CMK (cell line): ENCODE measurements around the gene LMO7.
"Not testable (repeated sequence)": the region's sequence is repeated elsewhere in the genome, so short reads cannot be mapped to it uniquely, and the experiment has no call there.

ENCODE experiments used
- DNase-seq: peaks from one replicate; pipeline ENCODE4 v3.0.0-alpha.2; 2010; ENCODE audit warnings: low read depth

Gene LMO7

DNA sequence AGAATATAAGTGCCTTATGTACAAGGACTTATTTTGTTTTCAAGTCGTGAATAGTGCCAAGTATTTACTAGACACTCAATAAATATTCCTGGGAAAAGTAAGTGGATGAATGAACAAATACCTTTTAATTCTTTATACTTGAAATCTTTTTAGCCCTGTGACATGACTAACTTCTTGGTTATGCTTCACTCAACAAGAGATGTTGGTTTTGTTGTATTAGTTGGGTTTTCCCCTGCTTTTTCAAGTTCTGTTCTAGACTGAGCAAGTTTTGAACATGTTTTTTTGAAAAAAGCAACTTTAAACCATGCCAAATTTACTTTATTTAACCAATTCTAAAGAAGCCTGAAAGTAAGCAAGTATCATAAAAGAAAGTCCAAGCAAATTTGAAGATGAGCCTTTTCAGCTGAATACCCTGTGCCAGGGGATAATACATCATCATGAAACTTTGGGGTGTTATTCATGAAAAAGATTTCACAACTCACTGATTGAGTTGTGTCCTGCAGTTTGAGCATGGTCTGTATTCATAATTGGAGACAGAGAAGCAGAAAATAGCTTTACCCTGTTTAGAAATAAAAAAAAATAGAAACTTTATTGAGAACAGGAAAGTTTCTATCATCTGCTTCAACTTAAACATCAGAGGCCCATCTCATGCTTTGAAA lies 11.1 kb downstream of the LMO7 start:
- DNase-seq: no peak

DNA sequence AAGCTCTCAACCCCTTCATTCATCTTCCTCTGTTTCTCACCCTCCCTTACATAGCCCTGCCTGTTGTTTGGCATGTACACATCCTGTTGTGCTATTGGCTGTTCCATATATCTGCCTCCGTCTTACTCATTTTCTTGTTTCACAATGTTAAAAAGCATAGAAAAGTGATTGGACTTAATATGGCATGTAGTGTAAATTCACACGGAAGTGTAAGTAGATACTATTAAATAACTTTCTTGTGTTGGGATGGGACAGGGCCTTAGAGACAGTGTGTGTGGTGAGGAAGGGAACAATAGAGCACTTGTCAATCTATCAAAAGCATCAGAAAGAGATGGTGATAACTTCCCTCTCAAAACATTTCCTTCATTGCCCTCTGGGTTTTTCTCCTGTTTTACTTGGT lies 12.3 kb downstream of the LMO7 start:
- no peak for DNase-seq

DNA sequence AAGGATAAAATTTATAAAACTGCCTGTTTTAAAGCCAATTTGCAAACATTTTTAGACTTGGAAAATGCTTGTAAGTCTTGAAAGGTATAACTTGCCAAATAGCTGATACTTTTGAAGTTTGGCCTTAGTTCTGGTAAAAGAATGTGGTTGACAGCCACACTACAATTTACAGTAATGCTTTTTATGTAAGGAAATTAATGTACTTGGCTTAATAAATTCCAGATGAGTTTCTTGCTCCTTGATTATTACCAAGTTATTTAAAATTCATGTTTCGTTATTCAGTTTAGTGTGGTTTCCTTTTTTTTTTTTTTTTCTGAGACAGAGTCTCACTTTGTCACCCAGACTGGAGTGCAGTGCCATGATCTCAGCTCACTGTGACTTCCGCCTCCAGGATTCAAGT lies 14.9 kb downstream of the LMO7 start:
- DNase-seq: no peak

- no peak for DNase-seq
These were observed 16.6 kb downstream of the LMO7 start for GRCh38 chr13:75652726-75653125.

GRCh38 chr13:75656425-75656989 lies 20.4 kb downstream of the LMO7 start:
- no peak for DNase-seq

GRCh38 chr13:75657111-75657510 lies 21.0 kb downstream of the LMO7 start:
- no peak for DNase-seq

GRCh38 chr13:75660694-75661093 lies 24.6 kb downstream of the LMO7 start:
- DNase-seq: no peak

- no peak for DNase-seq
These were observed 25.3 kb downstream of the LMO7 start for GRCh38 chr13:75661443-75661842.

DNA sequence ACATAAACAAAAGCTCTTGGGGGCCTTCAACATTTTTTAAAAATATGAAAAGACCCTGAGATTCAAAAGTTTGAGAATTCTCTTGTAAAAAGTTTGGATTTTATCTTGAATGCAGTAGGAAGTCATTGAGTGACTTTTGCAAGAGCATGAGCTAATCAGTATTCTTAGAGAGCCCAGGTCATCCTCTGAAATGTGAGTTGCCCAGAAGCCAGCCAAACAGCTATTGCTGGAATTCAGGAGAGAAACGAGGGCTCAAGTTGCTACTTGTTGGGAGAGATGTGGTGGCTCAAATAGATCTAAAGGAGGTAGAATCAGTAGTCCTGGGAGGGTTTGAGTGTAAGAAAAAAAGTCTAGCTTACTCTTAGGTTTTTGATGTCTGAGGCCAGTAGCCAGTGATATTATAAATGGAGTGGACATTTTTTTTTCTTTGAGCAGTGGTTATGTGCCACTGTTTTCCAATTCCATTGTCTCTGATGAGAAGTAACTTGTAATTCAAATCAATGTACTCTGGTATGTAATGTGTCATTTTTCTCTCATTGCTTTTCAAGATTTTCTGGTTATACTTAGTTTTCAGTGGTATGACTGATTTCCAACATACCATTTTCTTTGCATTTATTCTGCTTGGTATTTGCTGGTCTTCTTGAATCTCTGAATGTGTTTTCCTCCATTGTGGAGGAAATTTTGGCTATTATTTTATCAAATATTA lies 30.7 kb downstream of the LMO7 start:
- no peak for DNase-seq

DNA sequence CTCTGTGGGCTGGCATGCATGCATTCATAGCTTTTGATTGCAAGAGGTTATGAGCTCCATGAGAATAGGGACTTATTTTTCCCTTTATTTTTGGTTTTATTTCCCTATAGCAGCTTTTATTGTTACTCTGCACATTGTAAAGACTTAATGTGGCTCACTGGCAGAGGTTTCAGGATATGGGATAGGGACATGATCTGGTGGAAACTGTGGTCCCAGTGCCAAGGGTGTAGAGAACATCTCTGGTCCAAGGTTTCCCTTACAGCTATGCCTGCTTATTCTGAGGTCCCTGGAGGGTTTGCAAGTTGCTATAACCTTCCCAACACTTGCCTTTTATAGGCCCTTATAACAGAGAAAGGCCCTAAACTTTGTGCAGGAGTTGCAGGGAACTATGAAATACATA lies 33.6 kb downstream of the LMO7 start:
- no peak for DNase-seq

DNA sequence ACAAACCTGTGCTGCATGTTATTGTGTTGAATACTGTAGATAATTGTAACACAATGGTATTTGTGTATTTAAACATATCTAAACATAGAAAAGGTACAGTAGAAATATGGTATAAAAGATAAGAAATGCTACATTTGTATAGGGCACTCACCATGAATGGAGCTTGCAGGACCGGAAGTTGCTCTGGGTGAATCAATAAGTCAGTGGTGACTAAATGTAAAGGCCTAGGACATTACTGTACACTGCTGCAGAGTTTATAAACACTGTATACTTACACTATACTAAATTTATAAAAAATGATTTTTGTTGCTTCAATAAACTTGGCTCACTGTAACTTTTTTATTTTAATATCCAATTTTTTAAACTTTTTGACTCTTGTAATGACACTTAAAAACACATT lies 34.4 kb downstream of the LMO7 start:
- DNase-seq: no peak

DNA sequence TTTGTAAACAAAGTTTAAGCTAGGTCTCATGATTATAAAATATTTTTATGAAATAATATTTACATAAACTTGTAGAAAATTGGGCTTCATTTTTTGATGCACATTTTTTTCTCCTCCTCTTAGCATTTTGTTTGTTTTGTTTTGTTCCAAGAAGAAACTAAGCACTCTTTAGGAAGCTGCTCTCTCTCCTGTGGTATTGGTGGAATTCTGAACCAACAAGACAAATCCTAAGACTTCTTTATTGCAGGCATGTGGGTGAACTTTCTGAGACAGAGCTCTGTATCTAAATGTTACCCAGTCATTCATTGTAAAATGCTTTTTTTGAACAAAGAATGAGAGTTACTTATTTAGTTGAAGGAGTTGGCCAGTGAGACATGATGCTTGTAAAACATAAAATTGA lies 39.3 kb downstream of the LMO7 start:
- no peak for DNase-seq

DNA sequence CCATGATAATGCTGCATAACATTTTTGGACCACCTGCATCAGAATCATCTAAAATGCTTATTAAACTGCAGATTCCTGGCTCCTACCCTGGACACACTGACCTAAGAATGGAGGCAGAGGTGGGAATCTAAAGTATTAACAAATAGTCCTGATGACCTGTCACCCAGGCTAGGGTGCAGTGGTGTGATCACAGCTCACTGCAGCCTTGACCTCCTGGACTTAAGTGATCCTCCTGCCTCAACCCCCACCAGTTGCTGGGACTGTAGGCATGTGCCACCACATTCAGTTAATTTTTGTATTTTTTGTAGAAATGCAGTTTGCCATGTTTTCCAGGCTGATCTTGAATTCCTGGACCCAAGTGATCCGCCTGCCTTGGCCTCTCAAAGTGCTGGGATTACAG lies 43.3 kb downstream of the LMO7 start:
- DNase-seq: no peak

GRCh38 chr13:75680251-75680650 lies 44.1 kb downstream of the LMO7 start:
- not testable (repeated sequence) for DNase-seq

DNA sequence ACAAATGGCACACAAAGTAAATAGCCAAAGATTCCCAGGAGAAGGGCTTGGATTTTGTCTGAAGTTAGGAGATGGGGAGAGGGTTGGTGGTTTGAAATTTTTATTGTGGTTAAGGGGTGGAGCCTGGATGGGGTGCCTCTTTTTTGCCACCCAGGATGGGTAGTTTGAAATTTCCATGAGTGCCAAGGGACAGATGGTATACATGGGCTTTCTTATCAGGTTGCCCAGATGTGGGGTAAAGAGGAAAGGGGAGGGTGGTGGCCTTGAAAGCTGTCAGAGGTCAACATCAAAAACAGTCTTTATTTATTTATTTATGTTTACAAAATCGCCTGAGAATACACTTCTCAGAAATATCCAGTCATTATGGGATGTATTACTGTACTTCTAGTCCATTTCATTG lies 46.2 kb downstream of the LMO7 start:
- no peak for DNase-seq

DNA sequence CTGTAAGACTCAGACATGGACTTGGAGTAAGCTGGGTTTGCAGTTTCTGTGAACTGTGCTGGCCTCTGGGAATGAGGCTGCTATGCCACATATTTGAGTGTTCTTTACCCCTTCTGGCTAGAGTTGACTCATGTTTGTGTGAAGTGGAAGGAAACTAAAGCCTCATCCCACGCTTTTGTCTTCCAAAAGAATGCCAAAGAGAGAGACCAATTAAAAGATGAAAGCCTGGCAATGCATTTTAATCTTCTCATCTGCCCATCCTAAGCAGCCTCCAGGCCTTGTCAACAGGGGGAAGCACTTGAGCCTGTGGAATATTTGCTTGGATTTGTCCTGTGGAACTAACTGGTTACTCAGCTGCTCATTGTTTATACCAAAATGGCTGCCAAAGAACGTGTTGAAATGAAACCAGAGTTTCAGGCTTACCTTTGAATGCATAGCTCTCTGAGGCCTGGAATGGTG lies 49.1 kb downstream of the LMO7 start:
- no peak for DNase-seq

DNA sequence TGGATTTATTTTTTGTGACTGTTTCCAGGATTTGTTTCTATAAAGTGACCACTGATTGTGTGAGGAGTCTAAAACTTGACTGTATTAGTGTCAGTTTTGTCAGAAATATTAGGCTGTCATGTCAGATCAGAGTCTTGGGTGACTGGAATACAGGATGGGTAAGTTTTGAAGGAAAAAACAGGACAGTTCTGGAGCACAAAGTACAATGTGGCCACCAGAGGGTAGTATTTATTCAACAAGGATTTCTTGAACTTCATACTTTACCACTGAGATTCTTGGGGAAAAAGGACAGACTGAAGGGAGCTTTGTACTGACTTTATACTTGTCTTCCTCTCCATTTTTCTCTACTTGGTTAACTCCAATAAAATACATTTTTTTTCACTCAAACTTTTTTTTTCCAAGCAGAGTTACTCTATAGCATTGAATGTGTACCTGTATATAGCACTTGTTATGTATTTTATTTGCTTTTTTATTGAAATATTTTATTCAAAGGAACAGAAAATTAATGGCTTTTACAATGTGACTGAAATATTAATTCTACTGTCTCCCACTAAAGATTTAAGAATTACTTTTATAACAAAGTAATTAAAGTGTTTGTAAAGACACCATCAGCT lies 51.1 kb downstream of the LMO7 start:
- peak; percentile 26 for DNase-seq

DNA sequence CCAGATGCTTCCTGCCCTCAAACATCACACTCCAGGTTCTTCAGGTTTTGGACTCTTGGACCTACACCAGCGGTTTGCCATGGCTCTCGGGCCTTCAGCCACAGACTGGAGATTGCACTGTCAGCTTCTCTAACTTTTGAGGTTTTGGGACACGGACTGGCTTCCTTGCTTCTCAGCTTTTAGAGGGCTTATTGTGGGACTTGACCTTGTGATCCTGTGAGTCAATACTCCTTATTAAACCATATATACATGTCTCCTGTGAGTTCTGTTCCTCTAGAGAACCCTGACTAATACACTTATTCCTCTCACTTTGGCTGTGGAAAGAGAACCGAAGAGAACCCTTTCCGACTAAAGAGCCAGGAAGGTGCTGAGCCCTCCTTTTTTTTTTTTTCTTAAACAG lies 53.6 kb downstream of the LMO7 start:
- DNase-seq: no peak

DNA sequence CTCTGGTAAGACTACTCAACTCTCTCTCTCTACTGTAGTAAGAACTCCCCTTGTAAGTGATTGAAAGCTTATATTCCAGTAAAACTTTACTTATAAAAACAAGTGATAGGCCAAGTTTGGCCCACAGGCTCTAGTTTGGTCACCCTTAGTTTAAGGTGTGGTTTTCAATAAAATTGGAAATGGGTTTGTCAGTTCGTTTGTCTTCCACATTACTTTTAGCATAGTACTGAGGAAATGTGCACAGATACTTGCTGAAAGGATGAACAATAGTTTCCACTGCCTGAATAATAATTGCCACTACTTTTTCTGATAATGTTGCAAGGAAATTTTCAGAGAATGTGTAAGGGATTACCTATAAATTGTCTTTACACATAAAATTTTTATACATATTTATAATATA lies 54.5 kb downstream of the LMO7 start:
- no peak for DNase-seq

- no peak for DNase-seq
These were observed 55.1 kb downstream of the LMO7 start for GRCh38 chr13:75691183-75691582.

DNA sequence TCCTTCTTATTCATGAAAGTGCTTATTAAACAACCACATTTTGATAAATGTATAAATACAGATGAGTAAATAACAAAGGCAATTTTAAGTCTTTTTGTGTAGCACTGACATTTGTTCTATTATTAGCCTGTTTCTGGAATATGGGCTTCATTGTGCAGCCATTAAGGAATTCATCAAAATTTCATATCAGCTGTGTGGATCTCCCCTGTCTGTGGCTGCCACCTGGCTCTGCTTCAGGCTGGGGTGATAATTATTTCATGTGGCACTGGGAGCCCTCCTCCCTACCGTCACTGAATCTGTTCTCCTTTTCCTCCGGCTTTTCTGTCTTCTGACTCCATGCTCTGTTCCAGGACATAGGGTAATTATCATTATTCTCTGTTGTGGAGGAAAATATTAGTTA lies 57.1 kb downstream of the LMO7 start:
- no peak for DNase-seq

GRCh38 chr13:75694722-75695121 lies 58.6 kb downstream of the LMO7 start:
- no peak for DNase-seq

- DNase-seq: peak; percentile 25
These were observed 59.8 kb downstream of the LMO7 start for GRCh38 chr13:75695908-75696307.
